Stomach (tissue), 4 donors: ENCODE data around the gene MALT1.

Experiments
- EP300 ChIP-seq: sonication (generic); formaldehyde crosslinking; IDR thresholded peaks from one replicate; pipeline ENCODE4 v1.6.1; 2017; ENCODE audit warnings: antibody characterized with exemption
- POLR2AphosphoS5 ChIP-seq, 3 donors: sonication (generic); formaldehyde crosslinking; IDR thresholded peaks; one replicate each; pipeline ENCODE4 v1.6.1; 2016; ENCODE audit warnings: antibody characterized with exemption in 3 of 3
- TF ChIP-seq, protein P1 (sequence below), 7 experiments: fragments of 450-650 bp in 4 of 7; fragments of 200-600 bp in 3 of 7; sonication (generic) in 3 of 7; IDR thresholded peaks; one replicate each; pipeline ENCODE4 v1.5.1; 2016 to 2019; ENCODE audit warnings: antibody characterized with exemption in 7 of 7, control low read depth in 2 of 7, mild to moderate bottlenecking in 1 of 7

DNA sequence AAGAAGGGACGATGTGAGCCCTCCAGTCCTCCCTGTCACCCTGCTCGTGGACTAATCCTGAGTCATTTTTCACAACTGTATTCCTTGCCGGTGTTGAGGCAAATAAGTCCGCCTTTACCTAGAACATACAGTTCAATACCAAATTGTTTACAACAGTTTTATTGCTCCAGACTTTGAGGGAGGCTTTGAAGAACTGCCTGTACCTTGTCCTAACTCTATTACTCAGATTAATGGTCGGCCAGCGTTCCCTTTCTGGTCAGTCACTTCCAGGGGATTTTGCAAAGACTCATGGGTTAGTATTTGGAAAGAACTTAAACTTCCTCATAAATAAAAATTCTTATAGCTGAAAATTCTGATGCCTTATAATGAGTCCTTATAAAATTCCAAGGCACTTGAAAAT is 108.3 kb downstream of the MALT1 start:
- TF ChIP-seq EP300 (no peak), POLR2AphosphoS5 (IDR thresholded peaks at IDR 0.05) (no peak)
- TF ChIP-seq, protein P1, sequence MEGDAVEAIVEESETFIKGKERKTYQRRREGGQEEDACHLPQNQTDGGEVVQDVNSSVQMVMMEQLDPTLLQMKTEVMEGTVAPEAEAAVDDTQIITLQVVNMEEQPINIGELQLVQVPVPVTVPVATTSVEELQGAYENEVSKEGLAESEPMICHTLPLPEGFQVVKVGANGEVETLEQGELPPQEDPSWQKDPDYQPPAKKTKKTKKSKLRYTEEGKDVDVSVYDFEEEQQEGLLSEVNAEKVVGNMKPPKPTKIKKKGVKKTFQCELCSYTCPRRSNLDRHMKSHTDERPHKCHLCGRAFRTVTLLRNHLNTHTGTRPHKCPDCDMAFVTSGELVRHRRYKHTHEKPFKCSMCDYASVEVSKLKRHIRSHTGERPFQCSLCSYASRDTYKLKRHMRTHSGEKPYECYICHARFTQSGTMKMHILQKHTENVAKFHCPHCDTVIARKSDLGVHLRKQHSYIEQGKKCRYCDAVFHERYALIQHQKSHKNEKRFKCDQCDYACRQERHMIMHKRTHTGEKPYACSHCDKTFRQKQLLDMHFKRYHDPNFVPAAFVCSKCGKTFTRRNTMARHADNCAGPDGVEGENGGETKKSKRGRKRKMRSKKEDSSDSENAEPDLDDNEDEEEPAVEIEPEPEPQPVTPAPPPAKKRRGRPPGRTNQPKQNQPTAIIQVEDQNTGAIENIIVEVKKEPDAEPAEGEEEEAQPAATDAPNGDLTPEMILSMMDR (IDR thresholded peaks at IDR 0.05) = no peak
